IPS DF 4.7 (cell line): ENCODE measurements around the gene RASGRP2.

Source experiments
- DNase-seq: peaks from one replicate; pipeline ENCODE4 v3.0.0-alpha.2; 2013; ENCODE audit warnings: low spot score; ENCODE audit errors: extremely low read depth

RASGRP2 gene

GRCh38 chr11:64742087-64742888, 1.7 kb downstream of the RASGRP2 start:
- DNase-seq = no peak

- no peak for DNase-seq
Measured at GRCh38 chr11:64741375-64742086, 2.4 kb downstream of the RASGRP2 start.

- no peak for DNase-seq
Measured at GRCh38 chr11:64739871-64740270, 4.1 kb downstream of the RASGRP2 start.

- no peak for DNase-seq
Measured at GRCh38 chr11:64736654-64737053, 7.3 kb downstream of the RASGRP2 start.

GRCh38 chr11:64735725-64736259, 8.2 kb downstream of the RASGRP2 start:
- no peak for DNase-seq

GRCh38 chr11:64734811-64735724, 8.9 kb downstream of the RASGRP2 start:
- no peak for DNase-seq

GRCh38 chr11:64731601-64732000, 12.3 kb downstream of the RASGRP2 start:
- DNase-seq = no peak

GRCh38 chr11:64729851-64730382, 14.0 kb downstream of the RASGRP2 start:
- DNase-seq = no peak

- DNase-seq = no peak
Measured at GRCh38 chr11:64728757-64729365, 15.1 kb downstream of the RASGRP2 start.

GRCh38 chr11:64726867-64727530, 16.9 kb downstream of the RASGRP2 start:
- no peak for DNase-seq

- no peak for DNase-seq
Measured at GRCh38 chr11:64726211-64726641, 17.7 kb downstream of the RASGRP2 start.

GRCh38 chr11:64724863-64725532, 18.9 kb downstream of the RASGRP2 start:
- no peak for DNase-seq

GRCh38 chr11:64723907-64724862, 19.8 kb downstream of the RASGRP2 start:
- DNase-seq = no peak

GRCh38 chr11:64723117-64723906, 20.6 kb downstream of the RASGRP2 start, which contains the start of gene NRXN2:
Gene NRXN2 (minus strand): TSS chr11:64723197. CDS start chr11:64713699, 9,498 bp downstream.
- no peak for DNase-seq

GRCh38 chr11:64722141-64723065, 21.5 kb downstream of the RASGRP2 start:
- DNase-seq = no peak

- no peak for DNase-seq
Measured at GRCh38 chr11:64721359-64721699, 22.6 kb downstream of the RASGRP2 start.
